ENCODE results near the gene GLIPR2.

The GLIPR2 gene

DNA sequence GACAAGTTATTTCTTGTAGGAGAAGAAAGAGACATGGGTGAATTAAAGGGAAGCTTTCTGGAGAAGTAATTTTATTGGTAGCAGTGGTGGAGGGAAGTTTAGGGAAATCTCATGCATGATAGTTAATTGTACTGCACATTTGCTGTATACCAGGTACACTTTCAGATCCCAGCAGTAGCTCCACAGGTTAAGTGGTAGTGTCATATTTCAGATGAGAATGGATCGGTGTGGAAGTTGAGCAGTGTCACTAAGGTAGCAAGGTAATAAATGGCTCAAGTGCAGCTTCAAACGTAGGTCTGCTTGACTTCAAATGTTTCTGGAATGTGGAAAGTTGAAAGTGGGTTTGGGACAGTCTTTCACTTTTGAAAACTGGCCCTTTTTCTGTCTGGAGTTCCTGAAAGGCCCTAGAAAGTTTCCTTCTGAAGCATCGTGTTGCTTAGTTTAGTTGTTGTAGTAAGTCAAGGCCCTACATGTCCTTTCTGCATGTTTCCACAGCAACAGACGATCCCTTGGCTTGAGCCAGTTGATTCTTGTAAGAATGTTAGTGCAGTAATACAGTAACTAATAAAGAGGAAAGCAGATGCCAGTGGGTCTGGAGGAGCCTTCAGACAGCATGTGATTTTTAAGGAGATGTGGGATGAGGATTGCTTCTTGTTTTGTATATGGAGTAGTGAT, 57.9 kb downstream of the GLIPR2 start:
- TF ChIP-seq CTCF (conservative IDR thresholded peaks at IDR 0.05; ENCODE audit: low read depth, low read length) = no peak
- peak overlapping the region; percentile 16 for H3K4me3 ChIP-seq (ENCODE audit: low read depth, low read length)
- peak; percentile 67 for DNase-seq (ENCODE audit: low read depth)

- H3K4me3 ChIP-seq (ENCODE audit: low read depth, low read length) = no peak overlapping the region
- peak; percentile 41 for DNase-seq (ENCODE audit: low read depth)
- peak; percentile 52 for TF ChIP-seq CTCF (conservative IDR thresholded peaks at IDR 0.05; ENCODE audit: low read depth, low read length)
These were observed 68.5 kb downstream of the GLIPR2 start for GRCh38 chr9:36204906-36205547.

GRCh38 chr9:36207016-36207415, 70.5 kb downstream of the GLIPR2 start:
- no peak overlapping the region for H3K4me3 ChIP-seq (ENCODE audit: low read depth, low read length)
- TF ChIP-seq CTCF (conservative IDR thresholded peaks at IDR 0.05; ENCODE audit: low read depth, low read length) = no peak
- DNase-seq (ENCODE audit: low read depth) = peak; percentile 34

GRCh38 chr9:36207546-36208012, 71.0 kb downstream of the GLIPR2 start:
- H3K4me3 ChIP-seq (ENCODE audit: low read depth, low read length) = no peak overlapping the region
- peak; percentile 47 for DNase-seq (ENCODE audit: low read depth)
- no peak for TF ChIP-seq CTCF (conservative IDR thresholded peaks at IDR 0.05; ENCODE audit: low read depth, low read length)

GRCh38 chr9:36208521-36209253, 72.2 kb downstream of the GLIPR2 start:
- H3K4me3 ChIP-seq (ENCODE audit: low read depth, low read length) = no peak overlapping the region
- DNase-seq (ENCODE audit: low read depth) = no peak
- no peak for TF ChIP-seq CTCF (conservative IDR thresholded peaks at IDR 0.05; ENCODE audit: low read depth, low read length)

DNA sequence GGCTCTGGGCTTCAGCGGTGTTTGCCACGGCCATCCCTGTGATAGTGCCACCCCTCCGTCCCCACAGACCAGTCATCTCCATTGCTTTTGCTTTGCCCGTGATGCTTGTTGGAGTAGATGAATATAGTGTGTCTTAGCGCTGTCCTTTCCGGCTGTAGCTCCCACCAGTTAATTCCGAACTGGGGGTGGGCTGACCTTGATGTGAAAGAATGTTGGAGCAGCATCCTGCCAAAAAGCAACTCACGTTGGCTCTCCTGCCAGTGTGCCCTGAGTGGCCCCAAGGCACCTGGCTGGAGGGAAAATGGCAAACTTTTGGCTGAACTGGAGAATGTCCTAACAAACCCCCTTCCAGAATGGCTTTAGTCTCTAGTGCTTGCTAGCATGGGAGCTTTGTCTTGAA, 74.2 kb downstream of the GLIPR2 start:
- no peak for DNase-seq (ENCODE audit: low read depth)
- no peak overlapping the region for H3K4me3 ChIP-seq (ENCODE audit: low read depth, low read length)
- TF ChIP-seq CTCF (conservative IDR thresholded peaks at IDR 0.05; ENCODE audit: low read depth, low read length) = no peak
